Upper lobe of left lung (tissue), 4 donors: Measurements from ENCODE around the gene BACH1.

Source experiments
- CTCF ChIP-seq, 6 experiments: fragments of 450-650 bp in 4 of 6; fragments of 200-600 bp in 2 of 6; sonication (generic) in 2 of 6; IDR thresholded peaks; one replicate each; pipeline ENCODE4 v1.5.1; 2016 to 2019; ENCODE audit warnings: antibody characterized with exemption in 6 of 6
- EP300 ChIP-seq, 4 donors: sonication (generic); formaldehyde crosslinking; IDR thresholded peaks; one replicate each; pipeline ENCODE4 v1.5.1; 2017; ENCODE audit warnings: antibody characterized with exemption in 4 of 4, control low read depth in 2 of 4
- POLR2A ChIP-seq, 4 donors: fragments of 450-650 bp; IDR thresholded peaks; one replicate each; pipeline ENCODE4 v1.5.1; 2016 to 2017; ENCODE audit warnings: antibody characterized with exemption in 4 of 4, mild to moderate bottlenecking in 2 of 4

DNA sequence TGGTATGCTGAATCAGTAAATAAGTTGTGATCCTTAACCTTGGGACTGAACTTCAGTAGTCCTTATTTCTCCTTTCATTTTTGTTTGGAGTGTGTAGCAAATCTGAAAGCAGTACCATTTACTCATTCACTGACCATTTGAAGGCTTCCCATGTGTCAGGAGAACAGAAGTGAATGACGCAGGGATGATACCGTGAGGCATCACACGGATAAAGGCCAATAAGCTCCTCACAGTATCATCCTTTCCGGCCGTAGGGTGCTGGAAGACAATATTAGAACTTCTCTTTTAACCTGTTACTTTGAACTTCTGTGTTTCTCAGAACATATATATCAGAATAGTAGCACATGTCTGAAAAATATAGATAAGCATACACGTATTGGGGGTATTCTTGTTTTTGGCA is 21.3 kb downstream of the BACH1 start:
- TF ChIP-seq POLR2A (IDR thresholded peaks at IDR 0.05) (no peak), EP300 (IDR thresholded peaks at IDR 0.05) (no peak), CTCF (IDR thresholded peaks at IDR 0.05) (no peak)
